Measurements from ENCODE around the gene MAP1S.

- no peak for TF ChIP-seq EZH2 (IDR thresholded peaks at IDR 0.05; ENCODE audit: low read length, missing control alignments)
- no peak for TF ChIP-seq CTCF (conservative IDR thresholded peaks at IDR 0.05 in 1 of 2, IDR thresholded peaks at IDR 0.05 in 1 of 2; ENCODE audit: low read depth in 1 of 2, low read length in 2 of 2)
These were observed 1.9 kb downstream of the MAP1S start for GRCh38 chr19:17721111-17721628.

Data from fibroblast of lung (primary cell).